ENCODE measurements around the gene USP12. TPM values are rescaled to one million over a fixed set of nuclear protein-coding genes. Genes with fewer than 3 reads are reported as not detected.
"Not testable (repeated sequence)": the region's sequence is repeated elsewhere in the genome, so short reads cannot be mapped to it uniquely, and the experiment has no call there.

The USP12 gene
- total RNA-seq, 1 experiment from 2014 or later = 36.2 TPM

DNA sequence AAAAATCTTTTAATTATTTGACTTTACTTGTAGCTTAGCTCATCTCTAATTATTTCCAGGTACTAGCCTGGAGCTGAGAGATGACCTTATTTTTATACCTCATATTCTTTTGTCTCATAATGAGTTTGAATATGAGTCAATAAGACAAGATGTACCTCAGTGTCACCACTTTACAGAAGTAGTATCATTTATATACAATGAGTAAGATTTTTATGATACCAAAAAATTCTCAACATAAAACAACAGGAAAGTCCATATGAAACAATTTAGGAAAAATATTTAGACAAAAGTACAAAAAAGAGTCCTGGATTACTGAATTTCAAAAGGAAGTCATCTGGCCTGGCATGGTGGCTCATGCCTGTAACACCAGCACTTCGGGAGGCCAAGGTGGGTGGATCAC lies 21.4 kb upstream of the USP12 start:
- Mint-ChIP-seq H3K4me3 (ENCODE audit: unreplicated experiment) (no peak overlapping the region), H3K27ac (ENCODE audit: unreplicated experiment) (no peak overlapping the region), H3K27me3 (ENCODE audit: insufficient read depth, unreplicated experiment) (no peaks in the 10 kb centered on the region), H3K36me3 (ENCODE audit: insufficient read depth, unreplicated experiment) (no peaks in the 10 kb centered on the region), H3K4me1 (ENCODE audit: low read depth, unreplicated experiment) (peaks cover 13% of the 10 kb centered on the region), H3K9me3 (ENCODE audit: unreplicated experiment) (no peaks in the 10 kb centered on the region)
- BruUV-seq (replicated peaks) = no TSS peak
- Histone ChIP-seq H3K4me1 (peaks cover 16% of the 10 kb centered on the region), H3K36me3 (ENCODE audit: control insufficient read depth, insufficient read depth, low read length) (no peaks in the 10 kb centered on the region), H3K4me3 (ENCODE audit: low read depth, low read length) (no peak overlapping the region), H3K9me3 (no peaks in the 10 kb centered on the region), H3K27me3 (replicated peaks; ENCODE audit: control insufficient read depth, insufficient read depth, low read length) (no peaks in the 10 kb centered on the region)
- POLR2A ChIA-PET = no interaction called here
- intact Hi-C loops (cut with micrococcal nuclease; ENCODE audit: unreplicated experiment) = no loop called here
- CTCF ChIA-PET = interaction anchor here (0.6 kb wide), 1 partner anchor 13 kb away, joined by 4 read pairs; no protein-coding TSS in a partner anchor
- DNase-seq = no peak
- TF ChIP-seq, protein P1, sequence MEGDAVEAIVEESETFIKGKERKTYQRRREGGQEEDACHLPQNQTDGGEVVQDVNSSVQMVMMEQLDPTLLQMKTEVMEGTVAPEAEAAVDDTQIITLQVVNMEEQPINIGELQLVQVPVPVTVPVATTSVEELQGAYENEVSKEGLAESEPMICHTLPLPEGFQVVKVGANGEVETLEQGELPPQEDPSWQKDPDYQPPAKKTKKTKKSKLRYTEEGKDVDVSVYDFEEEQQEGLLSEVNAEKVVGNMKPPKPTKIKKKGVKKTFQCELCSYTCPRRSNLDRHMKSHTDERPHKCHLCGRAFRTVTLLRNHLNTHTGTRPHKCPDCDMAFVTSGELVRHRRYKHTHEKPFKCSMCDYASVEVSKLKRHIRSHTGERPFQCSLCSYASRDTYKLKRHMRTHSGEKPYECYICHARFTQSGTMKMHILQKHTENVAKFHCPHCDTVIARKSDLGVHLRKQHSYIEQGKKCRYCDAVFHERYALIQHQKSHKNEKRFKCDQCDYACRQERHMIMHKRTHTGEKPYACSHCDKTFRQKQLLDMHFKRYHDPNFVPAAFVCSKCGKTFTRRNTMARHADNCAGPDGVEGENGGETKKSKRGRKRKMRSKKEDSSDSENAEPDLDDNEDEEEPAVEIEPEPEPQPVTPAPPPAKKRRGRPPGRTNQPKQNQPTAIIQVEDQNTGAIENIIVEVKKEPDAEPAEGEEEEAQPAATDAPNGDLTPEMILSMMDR (IDR thresholded peaks at IDR 0.05; ENCODE audit: insufficient read depth in 1 of 2, low read depth in 1 of 2, low read length in 1 of 2, severe bottlenecking in 1 of 2, unreplicated experiment in 1 of 2) = no peak

DNA sequence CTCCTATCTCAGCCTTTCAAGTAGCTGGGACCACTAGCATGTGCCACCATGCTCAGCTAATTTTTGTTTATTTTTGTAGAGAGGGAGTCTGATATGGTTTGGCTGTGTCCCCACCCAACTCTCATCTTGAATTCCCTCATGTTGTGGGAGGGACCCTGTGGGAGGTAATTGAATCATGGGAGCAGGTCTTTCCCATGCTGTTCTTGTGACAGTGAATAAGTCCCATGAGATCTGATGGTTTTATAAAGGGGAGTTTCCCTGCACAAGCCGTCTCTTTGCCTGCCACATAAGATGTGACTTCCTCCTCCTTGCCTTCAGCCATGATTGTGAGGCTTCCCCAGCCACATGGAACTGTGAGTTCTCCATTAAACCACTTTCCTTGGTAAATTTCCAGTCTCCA lies 20.8 kb upstream of the USP12 start:
- H3K4me3 ChIP-seq (ENCODE audit: low read depth, low read length); DNase-seq; H3K36me3 Mint-ChIP-seq (ENCODE audit: insufficient read depth, unreplicated experiment); H3K9me3 Mint-ChIP-seq (ENCODE audit: unreplicated experiment); H3K27ac Mint-ChIP-seq (ENCODE audit: unreplicated experiment); H3K27me3 Mint-ChIP-seq (ENCODE audit: insufficient read depth, unreplicated experiment); POLR2A ChIA-PET; intact Hi-C loops (cut with micrococcal nuclease; ENCODE audit: unreplicated experiment); H3K27me3 ChIP-seq (replicated peaks; ENCODE audit: control insufficient read depth, insufficient read depth, low read length); H3K36me3 ChIP-seq (ENCODE audit: control insufficient read depth, insufficient read depth, low read length); H3K9me3 ChIP-seq; BruUV-seq (replicated peaks); H3K4me3 Mint-ChIP-seq (ENCODE audit: unreplicated experiment): not testable (repeated sequence)
- peaks cover 16% of the 10 kb centered on the region for H3K4me1 ChIP-seq
- CTCF ChIA-PET = interaction anchor here (0.6 kb wide), 1 partner anchor 13 kb away, joined by 4 read pairs; no protein-coding TSS in a partner anchor
- H3K4me1 Mint-ChIP-seq (ENCODE audit: low read depth, unreplicated experiment) = peaks cover 14% of the 10 kb centered on the region

DNA sequence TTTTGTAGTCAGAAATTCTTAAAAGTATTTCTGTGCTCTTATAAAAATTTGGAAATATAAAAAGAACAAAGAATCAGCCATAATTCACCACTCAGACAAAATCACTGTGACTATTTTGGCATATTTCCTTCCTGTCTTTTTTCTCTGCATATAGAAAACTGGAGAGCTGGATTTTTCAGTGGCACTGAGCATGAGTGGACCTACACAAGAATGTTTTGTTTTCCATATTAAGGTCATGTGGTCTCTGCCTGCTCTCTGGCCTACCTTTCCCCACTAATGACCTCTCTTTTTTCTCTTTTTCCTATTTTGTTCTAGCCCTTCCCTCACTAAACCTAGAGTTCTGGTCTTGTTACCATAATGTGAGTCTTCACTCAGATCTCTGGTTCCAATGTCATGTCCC lies 17.6 kb upstream of the USP12 start:
- Mint-ChIP-seq H3K4me1 (ENCODE audit: low read depth, unreplicated experiment) (peaks cover 7% of the 10 kb centered on the region), H3K27me3 (ENCODE audit: insufficient read depth, unreplicated experiment) (no peaks in the 10 kb centered on the region), H3K9me3 (ENCODE audit: unreplicated experiment) (no peaks in the 10 kb centered on the region), H3K4me3 (ENCODE audit: unreplicated experiment) (no peak overlapping the region), H3K27ac (ENCODE audit: unreplicated experiment) (no peak overlapping the region), H3K36me3 (ENCODE audit: insufficient read depth, unreplicated experiment) (no peaks in the 10 kb centered on the region)
- no peaks in the 10 kb centered on the region for H3K36me3 ChIP-seq (ENCODE audit: control insufficient read depth, insufficient read depth, low read length)
- H3K4me3 ChIP-seq (ENCODE audit: low read depth, low read length) = no peak overlapping the region
- intact Hi-C loops (cut with micrococcal nuclease; ENCODE audit: unreplicated experiment) = no loop called here
- no peak for DNase-seq
- TF ChIP-seq, protein P1 (IDR thresholded peaks at IDR 0.05; ENCODE audit: insufficient read depth in 1 of 2, low read depth in 1 of 2, low read length in 1 of 2, severe bottlenecking in 1 of 2, unreplicated experiment in 1 of 2) = no peak
- ChIA-PET CTCF (no interaction called here), POLR2A (no interaction called here)
- BruUV-seq (replicated peaks) = no TSS peak
- H3K9me3 ChIP-seq = no peaks in the 10 kb centered on the region
- peaks cover 4% of the 10 kb centered on the region; the same call in 1 of the 2 replicates for H3K4me1 ChIP-seq
- no peaks in the 10 kb centered on the region for H3K27me3 ChIP-seq (replicated peaks; ENCODE audit: control insufficient read depth, insufficient read depth, low read length)

DNA sequence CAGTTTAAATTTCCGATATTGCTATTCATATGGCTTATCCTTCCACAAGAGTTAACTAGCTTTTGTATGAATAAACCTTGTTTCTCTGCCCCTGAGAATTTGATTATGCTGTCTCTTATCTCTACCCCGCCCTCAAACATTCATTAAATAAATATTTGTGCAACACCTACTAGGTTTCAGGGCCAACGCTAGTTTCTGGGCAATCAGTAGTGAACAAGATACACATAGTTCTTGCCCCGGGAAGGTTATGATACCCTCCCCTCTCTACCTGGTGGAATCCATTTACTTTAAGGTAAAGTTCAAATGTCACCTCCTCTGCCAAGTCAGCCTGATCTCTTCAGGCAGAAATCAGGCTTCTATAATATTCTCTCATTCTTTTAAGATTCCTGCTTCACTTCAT lies 16.6 kb upstream of the USP12 start:
- no peaks in the 10 kb centered on the region for H3K36me3 ChIP-seq (ENCODE audit: control insufficient read depth, insufficient read depth, low read length)
- no peak overlapping the region for H3K4me3 ChIP-seq (ENCODE audit: low read depth, low read length)
- BruUV-seq (replicated peaks) = no TSS peak
- ChIA-PET CTCF (interaction anchor here (1.1 kb wide), 1 partner anchor 14 kb away, joined by 3 read pairs; no protein-coding TSS in a partner anchor), POLR2A (no interaction called here)
- no peaks in the 10 kb centered on the region for H3K9me3 ChIP-seq
- no peaks in the 10 kb centered on the region for H3K36me3 Mint-ChIP-seq (ENCODE audit: insufficient read depth, unreplicated experiment)
- H3K4me1 Mint-ChIP-seq (ENCODE audit: low read depth, unreplicated experiment) = peaks cover 13% of the 10 kb centered on the region
- peaks cover 9% of the 10 kb centered on the region; the same call in 1 of the 2 replicates for H3K4me1 ChIP-seq
- H3K27me3 ChIP-seq (replicated peaks; ENCODE audit: control insufficient read depth, insufficient read depth, low read length) = no peaks in the 10 kb centered on the region
- intact Hi-C loops (cut with micrococcal nuclease; ENCODE audit: unreplicated experiment) = no loop called here
- H3K27ac Mint-ChIP-seq (ENCODE audit: unreplicated experiment) = no peak overlapping the region
- no peaks in the 10 kb centered on the region for H3K27me3 Mint-ChIP-seq (ENCODE audit: insufficient read depth, unreplicated experiment)
- TF ChIP-seq, protein P1 (IDR thresholded peaks at IDR 0.05; ENCODE audit: insufficient read depth in 1 of 2, low read depth in 1 of 2, low read length in 1 of 2, severe bottlenecking in 1 of 2, unreplicated experiment in 1 of 2) = no peak
- H3K4me3 Mint-ChIP-seq (ENCODE audit: unreplicated experiment) = no peak overlapping the region
- no peak for DNase-seq
- no peaks in the 10 kb centered on the region for H3K9me3 Mint-ChIP-seq (ENCODE audit: unreplicated experiment)
